Stimulated activated CD4-positive, alpha-beta T cell treated with anti-CD3 and anti-CD28 coated beads, Interleukin-4, amount 100 ng/mL, for 1 hour (primary cell): ENCODE results near the gene HYAL4.
"Not testable (repeated sequence)": the region's sequence is repeated elsewhere in the genome, so short reads cannot be mapped to it uniquely, and the experiment has no call there.

Experiments used
- DNase-seq: peaks from one replicate; pipeline ENCODE4 v3.0.0-alpha.2; 2020

The HYAL4 gene, protein sequence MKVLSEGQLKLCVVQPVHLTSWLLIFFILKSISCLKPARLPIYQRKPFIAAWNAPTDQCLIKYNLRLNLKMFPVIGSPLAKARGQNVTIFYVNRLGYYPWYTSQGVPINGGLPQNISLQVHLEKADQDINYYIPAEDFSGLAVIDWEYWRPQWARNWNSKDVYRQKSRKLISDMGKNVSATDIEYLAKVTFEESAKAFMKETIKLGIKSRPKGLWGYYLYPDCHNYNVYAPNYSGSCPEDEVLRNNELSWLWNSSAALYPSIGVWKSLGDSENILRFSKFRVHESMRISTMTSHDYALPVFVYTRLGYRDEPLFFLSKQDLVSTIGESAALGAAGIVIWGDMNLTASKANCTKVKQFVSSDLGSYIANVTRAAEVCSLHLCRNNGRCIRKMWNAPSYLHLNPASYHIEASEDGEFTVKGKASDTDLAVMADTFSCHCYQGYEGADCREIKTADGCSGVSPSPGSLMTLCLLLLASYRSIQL

GRCh38 chr7:123844712-123845219 lies at the start of gene HYAL4:
Gene HYAL4 (plus strand): TSS chr7:123845169. CDS start chr7:123868274, 23,105 bp downstream.
- DNase-seq = no peak

- DNase-seq = no peak
Measured at GRCh38 chr7:123795917-123796316, 49.1 kb upstream of the HYAL4 start.

DNA sequence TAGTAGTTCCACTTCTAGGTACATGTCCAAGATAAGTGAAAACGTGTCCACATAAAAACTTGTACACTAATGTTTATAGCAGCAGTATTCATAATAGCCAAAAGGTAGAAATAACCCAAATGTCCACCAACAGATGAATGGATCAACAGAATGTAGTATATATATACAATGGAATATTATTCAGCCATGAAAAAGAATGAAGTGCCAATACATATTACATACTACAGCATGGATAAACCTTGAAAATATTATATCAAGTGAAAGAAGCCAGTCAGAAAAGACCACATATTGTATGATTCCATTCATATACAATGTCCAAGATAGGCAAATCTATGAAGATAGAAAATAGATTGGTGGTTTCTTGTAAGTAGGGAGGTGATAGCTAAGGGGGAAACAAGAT lies 48.4 kb upstream of the HYAL4 start:
- no peak for DNase-seq

GRCh38 chr7:123797673-123798531 lies 47.1 kb upstream of the HYAL4 start:
- no peak for DNase-seq

DNA sequence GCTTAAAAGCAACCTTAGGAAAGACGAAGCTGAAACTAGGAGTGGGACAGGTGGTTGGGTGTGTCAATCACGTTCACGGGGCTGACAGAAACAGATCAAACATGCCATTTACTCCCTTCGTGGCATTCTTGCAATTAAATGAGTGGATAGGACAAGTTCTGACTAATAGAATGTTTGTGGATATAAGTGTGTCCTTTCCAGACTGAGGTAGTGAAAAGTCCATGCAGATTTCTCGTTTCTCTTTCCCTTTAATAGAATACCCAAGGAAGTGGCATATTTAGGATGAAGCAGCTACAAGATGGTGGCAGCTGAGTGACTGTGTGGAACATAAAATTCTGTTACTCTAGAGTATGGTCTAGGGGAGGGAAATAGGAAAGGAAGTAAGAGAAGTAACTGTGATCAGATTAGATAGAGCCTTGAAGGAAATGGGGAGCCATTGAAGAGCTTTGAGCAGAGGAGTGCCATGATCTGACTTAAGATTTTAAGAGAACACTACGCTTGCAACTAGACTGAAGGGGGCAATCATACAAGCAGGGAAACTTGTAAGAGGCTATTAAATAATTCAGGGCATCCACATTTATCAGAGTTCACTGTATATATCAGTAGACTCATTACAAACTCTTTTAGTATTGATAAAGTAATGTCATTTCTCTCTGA lies 46.3 kb upstream of the HYAL4 start:
- DNase-seq = no peak

DNA sequence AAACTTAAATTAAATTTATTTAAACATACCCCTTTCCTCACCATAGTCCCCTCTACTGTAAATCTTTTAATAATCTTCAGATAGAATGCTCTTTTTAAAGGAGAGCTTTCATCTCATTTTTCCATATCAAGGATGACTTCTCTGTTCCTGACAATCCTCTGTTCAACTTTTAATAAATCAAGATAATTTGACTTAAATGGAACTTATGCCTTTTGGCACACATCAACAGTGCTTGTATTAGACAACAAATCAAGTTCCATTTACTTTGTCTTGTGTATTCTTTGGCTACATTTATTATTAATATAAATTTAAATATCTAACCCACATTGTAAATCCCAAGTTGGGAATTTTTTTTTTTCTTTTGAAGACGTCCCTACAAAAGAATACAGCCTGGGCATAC lies 42.7 kb upstream of the HYAL4 start:
- no peak for DNase-seq

DNA sequence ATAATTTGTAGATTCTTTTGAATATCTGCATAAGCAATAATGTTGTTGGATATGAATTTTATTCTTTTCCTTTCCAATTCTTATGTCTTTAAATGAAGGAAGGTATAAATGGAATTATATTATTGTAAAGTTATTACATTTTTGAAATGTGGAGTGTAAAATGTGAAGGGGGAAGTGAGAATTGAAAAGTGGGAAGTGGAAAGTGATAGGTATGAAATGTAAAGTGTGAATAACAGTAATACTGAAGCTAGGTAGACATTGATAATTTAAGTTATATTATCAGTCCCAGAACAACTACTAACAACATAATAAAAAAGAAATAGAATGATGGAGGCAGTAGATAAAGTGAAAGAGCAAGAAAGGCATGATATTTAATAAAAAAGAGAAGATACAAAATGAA lies 39.7 kb upstream of the HYAL4 start:
- DNase-seq = no peak

GRCh38 chr7:123809471-123809870 lies 35.5 kb upstream of the HYAL4 start:
- no peak for DNase-seq

DNA sequence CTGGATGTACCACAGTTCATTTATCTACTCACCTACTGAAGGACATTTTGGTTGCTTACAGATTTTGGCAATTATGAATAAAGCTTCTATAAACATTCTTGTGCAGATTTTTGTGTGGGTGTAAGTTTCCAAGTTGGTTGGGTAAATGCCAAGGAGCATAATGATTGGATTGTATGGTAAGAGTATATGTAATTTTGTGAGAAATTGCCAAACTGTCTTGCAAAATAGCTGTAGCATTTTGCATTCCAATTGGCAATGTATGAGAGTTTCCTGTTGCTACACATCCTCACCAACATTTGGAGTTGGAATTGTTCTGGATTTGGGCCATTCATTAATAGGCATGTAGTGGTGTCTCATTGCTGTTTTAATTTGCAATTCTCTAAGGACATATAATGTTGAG lies 33.9 kb upstream of the HYAL4 start:
- no peak for DNase-seq

- DNase-seq = no peak
Measured at GRCh38 chr7:123816916-123817315, 28.1 kb upstream of the HYAL4 start.

DNA sequence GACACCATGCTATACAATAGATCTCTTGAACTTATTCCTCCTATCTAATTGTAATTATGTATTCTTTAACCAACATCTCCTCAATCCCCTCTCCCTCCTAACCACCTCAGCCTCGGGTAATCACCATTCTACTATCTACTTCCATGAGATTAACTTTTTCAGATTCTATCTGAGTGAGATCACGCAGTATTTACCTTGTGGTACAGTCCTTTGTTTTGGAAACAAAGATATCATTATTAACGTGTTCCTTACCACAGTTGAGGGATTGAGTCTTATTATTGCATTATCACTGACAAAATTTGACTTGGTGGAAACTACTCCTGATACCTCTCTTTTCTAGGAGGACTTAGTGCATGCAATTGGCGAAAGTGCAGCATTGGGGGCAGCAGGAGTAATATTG lies 26.0 kb upstream of the HYAL4 start:
- no peak for DNase-seq

- not testable (repeated sequence) for DNase-seq
Measured at GRCh38 chr7:123819795-123820194, 25.2 kb upstream of the HYAL4 start.

- no peak for DNase-seq
Measured at GRCh38 chr7:123820864-123821263, 24.1 kb upstream of the HYAL4 start.

DNA sequence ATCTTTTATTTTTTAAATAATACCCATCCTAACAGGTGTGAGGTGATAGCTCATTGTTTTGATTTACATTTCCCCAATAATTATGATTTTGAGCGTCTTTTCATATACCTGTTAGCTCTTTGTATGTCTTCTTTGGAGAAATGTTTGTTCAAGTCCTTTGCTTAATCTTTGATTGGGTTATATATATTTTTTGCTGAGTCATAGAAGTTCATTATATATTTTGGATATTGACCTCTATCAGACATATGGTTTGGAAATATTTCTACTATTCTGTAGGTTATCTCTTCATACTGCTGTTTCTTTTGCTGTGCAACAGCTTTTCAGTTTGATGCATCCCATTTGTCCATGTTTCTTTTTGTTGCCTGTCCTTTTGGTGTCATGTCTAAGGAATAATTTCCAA lies 23.6 kb upstream of the HYAL4 start:
- DNase-seq = no peak

DNA sequence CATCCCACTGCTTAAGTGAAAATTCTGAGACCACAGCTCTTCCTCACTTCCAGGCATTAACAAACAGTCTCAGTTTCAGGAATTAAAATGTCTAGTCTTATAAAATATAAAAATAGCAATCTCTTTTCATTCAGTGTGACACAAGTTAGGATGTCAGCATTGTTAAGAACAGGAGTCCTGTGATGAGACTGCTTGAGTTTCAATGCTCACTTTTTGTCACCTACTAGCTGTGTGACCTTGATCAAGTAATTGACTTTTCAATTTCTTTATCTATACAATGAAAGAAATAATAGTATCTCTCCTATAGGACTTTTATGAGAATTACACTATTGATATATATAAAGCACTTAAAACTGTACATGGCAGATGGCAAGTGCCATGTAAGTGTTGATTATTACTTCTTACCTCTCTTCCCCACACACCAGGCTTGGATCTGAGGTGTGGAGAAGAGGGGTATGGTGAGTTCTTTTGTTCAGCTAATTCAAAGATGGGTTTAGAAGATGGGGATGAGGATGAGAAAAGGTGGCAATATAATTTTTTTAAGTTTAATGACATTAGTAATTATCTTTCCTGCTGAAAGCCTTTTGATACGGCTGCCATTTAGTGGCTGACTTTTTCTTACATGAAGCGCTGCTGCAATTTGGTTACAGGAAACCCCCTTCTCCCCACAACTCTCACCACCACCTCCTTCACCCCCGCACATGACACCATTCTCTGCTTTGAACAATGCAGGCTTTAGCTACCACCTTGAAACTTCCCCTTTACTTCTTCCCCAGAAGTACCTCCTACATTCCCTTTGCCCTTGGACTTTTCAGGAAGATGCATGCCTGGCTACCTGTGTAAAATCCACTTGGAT lies 20.8 kb upstream of the HYAL4 start:
- DNase-seq = peak; percentile 28

GRCh38 chr7:123824754-123825067 lies 20.3 kb upstream of the HYAL4 start:
- DNase-seq = no peak

GRCh38 chr7:123828805-123829204 lies 16.2 kb upstream of the HYAL4 start:
- DNase-seq = no peak

GRCh38 chr7:123836656-123837055 lies 8.3 kb upstream of the HYAL4 start:
- DNase-seq = no peak

GRCh38 chr7:123839106-123839505 lies 5.9 kb upstream of the HYAL4 start:
- not testable (repeated sequence) for DNase-seq

DNA sequence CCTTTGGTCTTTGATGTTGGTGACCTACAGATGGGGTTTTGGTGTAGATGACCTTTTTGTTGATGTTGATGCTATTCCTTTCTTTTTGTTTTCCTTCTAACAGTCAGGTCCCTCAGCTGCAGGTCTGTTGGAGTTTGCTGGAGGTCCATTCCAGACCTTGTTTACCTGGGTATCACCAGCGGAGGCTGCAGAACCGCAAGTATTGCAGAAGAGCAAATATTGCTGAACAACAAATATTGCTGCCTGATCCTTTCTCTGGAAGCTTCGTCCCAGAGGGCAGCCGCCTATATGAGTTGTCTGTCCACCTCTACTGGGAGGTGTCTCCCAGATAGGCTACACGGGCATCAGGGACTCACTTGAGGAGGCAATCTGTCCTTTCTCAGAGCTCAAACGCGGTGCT lies 827 bp upstream of the HYAL4 start:
- not testable (repeated sequence) for DNase-seq

GRCh38 chr7:123845823-123846216 lies 851 bp downstream of the HYAL4 start:
- DNase-seq = no peak

- DNase-seq = no peak
Measured at GRCh38 chr7:123846217-123846891, 1.4 kb downstream of the HYAL4 start.
